ENCODE data around the gene KIF26A. TPM values are rescaled to one million over a fixed set of nuclear protein-coding genes. Genes with fewer than 3 reads are reported as not detected.

The KIF26A gene
- total RNA-seq, 1 donor from 2014 or later = 10.4 TPM

- intact Hi-C loops (cut with DNase I) = no loop called here
- ATAC-seq (no peak), DNase-seq (ENCODE audit: low spot score) (no peak)
These were observed 71.8 kb downstream of the KIF26A start for GRCh38 chr14:104209985-104210816.

DNA sequence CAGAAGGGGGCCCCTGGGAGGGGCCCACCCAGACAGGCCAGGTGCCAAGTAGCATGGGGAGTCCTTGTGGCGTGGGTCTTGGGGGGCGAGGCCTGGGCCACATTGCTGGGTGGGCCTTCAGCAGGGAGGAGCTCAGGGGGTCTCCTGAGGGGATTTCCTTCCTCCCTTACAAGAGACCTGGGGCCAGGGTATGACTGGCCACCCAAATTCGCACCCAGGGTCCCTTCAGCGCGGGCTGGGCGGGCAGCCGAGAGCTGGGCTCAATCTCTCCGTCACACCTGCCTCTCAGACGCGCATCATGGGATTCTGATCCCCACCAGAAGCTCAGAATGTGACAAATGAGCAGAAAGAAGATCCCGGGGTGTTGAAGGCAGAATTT lies 72.4 kb downstream of the KIF26A start:
- no peak for ATAC-seq
- intact Hi-C loops (cut with DNase I) = no loop called here
- no peak for DNase-seq (ENCODE audit: low spot score)

GRCh38 chr14:104211215-104211614 lies 72.8 kb downstream of the KIF26A start:
- intact Hi-C loops (cut with DNase I) = no loop called here
- no peak for ATAC-seq
- DNase-seq (ENCODE audit: low spot score) = no peak

DNA sequence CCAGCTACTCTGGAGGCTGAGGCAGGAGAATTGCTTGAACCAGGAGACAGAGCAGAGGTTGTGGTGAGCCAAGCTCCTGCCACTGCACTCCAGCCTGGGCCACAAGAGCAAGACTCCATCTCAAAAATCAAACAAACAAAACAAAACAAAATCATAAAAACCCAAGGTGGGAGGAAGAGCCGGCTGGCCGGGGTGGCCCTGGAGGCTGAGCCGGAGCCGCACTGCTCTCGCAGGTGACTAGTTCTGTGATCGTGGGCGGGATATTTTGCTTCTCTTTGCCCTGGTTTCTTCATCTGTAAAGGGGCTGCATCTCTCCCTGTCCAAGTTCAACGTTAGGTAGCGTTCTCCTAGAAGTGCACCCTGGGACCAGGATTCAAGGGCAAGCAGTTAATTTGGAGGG lies 73.4 kb downstream of the KIF26A start:
- DNase-seq (ENCODE audit: low spot score) (no peak), ATAC-seq (no peak)
- intact Hi-C loops (cut with DNase I) = no loop called here

DNA sequence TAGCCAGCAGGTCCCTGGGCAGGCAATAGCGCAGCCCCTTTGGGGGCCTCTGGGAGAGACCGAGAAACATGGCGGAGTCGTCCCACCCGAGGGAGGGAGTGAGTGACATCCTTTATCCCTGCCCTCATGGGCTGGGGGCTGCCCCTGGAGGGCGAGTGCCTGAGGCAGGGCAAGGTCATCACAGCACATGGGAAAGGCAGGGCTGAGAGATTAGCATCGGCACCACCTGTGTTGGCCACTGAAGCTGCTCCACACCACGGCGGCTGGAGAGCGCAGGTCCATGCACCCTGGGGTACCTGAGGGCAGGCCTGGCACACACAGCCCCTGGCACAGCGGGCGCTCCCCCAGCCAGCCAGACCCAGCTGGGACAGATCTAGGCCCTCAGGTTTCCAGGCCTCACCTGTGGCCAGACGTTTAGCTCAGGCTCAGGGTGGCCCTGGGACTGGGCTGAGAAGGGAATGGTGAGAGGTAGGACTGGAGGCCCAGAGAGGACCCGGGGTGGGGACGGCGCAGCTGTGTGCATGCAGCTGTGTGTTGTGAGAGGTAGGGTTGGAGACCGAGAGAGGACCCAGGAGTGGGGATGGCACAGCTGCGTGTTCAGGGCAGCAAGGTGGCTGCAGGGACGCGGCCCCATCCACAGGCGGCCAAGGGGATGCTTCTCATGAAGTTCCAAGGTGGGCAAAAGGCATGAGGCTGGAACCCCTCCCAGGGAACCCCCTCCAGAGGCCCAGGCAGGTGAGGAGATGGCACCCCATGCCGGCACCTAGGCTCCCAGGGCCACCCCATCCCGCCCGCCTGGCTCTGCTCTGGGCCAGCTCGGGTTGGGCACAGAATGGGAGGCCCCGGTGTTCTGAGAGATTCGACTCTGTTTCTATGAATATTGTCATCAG lies 74.1 kb downstream of the KIF26A start:
- DNase-seq (ENCODE audit: low spot score) (no peak), ATAC-seq (no peak)
- intact Hi-C loops (cut with DNase I) = no loop called here

DNA sequence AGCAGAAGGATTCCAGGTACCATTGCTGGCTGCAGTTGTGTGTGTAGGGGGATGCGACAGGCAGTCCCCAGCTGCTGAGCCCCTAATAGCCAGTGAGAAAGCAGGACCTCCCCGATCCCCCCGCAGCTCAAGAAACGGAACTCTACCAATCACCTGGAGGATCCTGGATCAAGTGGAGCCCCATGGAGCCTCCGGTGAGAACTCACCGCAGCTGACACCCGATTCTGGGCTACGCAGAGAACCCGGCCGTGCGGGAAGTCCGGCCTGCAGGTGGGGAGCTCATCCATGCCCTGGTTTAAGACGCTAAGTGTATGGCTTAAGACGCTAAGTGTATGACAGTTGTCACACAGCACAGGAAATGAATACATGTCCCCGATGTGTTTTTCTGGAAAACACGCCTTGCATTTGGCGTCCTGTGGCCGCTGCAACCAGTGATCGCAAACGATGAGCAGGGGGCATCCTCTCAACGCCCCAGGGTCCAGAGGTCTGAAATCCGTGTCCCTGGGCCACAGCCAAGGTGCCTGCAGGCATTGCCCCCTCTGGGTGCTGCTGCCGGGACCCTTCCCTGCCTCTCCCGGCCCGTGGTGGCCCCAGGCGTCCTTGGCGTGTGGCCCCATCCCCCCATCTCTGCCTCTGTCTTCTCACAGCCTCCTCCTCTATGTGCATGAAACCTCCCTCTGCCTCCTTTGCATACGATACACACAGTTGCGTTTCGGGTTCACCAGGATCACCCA lies 75.1 kb downstream of the KIF26A start:
- intact Hi-C loops (cut with DNase I) = no loop called here
- no peak for DNase-seq (ENCODE audit: low spot score)
- ATAC-seq = no peak

DNA sequence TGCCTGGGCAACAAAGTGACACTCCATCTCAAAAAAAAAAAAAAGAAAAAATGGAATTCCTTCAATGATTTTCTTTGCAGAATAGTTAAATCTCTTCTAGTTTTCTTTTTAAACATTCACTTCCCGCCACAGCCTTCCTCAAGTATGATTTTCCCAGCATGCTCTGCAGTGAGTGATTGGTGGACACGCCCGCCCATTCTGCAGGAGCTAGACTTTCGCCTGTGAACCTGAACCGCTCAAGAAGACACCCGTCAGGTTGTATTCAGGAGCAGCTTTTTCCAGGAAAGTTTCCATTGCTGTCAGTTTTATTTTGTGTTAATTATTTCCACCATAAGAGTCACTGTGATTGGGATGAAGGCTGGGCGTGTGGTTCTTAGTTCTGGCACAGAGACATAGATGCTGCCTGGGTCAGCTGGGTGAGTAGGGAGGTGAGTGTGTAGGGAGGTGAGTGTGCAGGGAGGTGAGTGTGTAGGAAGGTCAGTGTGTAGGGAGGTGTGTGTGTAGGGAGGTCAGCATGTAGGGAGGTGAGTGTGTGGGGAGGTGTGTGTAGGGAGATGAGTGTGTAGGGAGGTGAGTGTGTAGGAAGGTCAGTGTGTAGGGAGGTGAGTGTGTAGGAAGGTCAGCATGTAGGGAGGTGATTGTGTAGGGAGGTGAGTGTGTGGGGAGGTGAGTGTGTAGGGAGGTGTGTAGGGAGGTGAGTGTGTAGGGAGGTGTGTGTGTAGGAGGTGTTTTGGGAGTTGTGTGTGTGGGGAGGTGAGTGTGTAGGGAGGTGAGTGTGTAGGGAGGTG lies 76.2 kb downstream of the KIF26A start:
- intact Hi-C loops (cut with DNase I) = no loop called here
- no peak for ATAC-seq
- no peak for DNase-seq (ENCODE audit: low spot score)

- ATAC-seq = no peak
- intact Hi-C loops (cut with DNase I) = no loop called here
- no peak for DNase-seq (ENCODE audit: low spot score)
These were observed 77.4 kb downstream of the KIF26A start for GRCh38 chr14:104215706-104216334.

GRCh38 chr14:104216457-104216856 lies 78.1 kb downstream of the KIF26A start:
- intact Hi-C loops (cut with DNase I) = no loop called here
- DNase-seq (ENCODE audit: low spot score) (no peak), ATAC-seq (no peak)

DNA sequence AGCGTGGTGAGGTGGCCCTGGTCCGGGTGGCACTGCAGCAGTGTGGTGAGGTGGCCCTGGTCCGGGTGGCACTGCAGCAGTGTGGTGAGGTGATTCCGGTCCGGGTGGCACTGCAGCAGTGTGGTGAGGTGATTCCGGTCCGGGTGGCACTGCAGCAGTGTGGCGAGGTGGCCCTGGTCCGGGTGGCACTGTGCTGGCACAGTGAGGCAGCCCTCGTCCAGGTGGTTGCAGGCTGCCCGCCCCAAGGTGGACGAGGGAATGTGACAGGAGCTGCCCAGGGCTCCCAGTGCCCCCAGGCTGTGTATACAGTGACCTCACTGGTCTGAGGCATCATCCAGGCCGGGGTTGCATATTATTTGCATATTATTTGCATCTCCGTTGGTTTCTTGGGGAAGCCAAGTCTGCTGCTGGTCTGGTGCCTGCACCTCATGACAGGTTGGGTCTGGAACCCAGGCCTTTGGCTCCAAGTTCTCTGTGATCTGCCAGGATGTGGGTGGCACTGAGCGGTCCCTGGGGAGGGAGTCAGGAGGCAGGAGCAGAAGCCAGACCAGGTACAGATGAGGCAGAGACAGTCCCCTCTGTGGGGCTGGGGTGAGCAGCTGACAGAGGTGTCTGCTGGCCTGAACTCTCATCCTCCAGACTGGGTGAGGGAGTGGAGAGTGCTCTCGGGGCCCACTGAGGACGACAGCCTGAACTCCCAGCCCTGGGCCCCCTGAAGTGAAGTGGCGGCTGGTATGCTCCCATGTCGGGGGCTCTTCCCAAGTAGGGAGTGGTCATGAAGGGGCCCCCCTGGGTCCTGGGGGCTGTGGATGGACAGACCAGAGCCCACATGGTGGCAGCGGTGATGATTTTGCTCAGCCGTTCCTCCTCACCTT lies 79.3 kb downstream of the KIF26A start:
- intact Hi-C loops (cut with DNase I) = no loop called here
- ATAC-seq = no peak
- DNase-seq (ENCODE audit: low spot score) = no peak

GRCh38 chr14:104218361-104219180 lies 80.2 kb downstream of the KIF26A start:
- intact Hi-C loops (cut with DNase I) = no loop called here
- no peak for ATAC-seq
- DNase-seq (ENCODE audit: low spot score) = no peak

DNA sequence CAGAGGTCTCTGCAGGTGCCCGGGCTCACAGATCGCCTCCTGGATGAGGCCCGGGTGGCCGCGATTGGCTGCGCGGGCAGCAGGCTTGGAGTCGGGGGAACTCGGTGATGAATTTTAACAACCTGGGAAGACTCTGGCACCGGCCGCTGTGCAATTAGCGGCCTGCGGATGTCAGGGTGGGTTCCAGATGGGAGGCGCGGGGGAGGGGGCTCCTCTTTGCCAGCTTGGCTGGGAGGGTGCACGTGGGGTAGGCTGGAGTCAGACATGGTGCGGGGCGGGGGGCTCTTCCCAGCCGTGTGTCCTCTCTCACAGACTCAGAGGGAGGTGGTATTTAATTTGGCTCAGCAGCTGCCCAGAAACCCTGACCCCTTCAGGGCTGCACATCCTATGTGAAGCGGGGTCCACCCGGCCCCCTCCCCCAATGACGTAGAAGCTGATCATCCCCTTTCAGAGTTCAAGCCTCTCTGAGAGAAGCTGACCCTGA lies 81.4 kb downstream of the KIF26A start:
- ATAC-seq (no peak), DNase-seq (ENCODE audit: low spot score) (no peak)
- intact Hi-C loops (cut with DNase I) = no loop called here

DNA sequence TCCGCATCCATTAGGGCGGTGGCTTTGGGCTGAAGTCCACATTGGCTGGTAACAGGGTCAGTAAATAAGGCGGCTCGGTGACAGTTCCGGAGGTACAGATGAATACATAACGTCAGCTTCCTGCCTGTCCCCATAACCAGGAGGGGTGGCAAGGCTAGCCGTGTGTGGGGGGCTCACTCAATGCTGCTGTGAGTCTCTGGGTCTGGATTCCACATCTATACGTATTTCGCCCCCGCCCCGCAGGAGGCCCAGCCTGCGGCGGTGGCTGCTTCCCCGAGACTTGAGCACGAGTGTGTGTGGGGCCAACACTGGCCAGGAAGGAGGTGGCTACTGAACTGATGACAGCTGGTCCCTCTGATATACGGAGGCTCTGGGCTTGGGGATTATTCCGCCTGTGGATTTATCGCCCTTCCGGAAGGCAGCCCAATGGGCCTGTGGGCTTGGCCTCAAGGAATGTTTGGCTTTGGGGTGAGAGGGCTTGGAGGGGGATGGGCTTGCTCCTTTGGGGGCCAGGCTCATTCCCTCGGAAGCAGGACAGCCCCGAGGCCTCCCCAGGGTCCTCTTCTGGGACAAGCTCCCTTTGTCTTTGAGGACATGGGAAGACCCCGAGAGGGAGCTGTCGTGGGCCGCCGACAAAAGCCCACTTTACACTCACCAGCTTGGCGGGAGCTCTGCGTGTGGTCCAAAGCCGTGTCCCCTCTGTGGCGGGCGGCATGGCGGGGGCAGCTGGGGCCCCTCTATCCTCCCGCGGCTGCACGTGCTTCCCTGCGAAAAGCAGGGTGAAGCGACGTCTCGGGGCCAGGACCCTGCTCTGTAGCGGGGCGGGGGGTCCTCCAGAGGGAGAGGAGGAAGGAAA lies 82.1 kb downstream of the KIF26A start:
- no peak for ATAC-seq
- intact Hi-C loops (cut with DNase I) = no loop called here
- DNase-seq (ENCODE audit: low spot score) = no peak

GRCh38 chr14:104221071-104221625 lies 82.8 kb downstream of the KIF26A start:
- intact Hi-C loops (cut with DNase I) = no loop called here
- DNase-seq (ENCODE audit: low spot score) (no peak), ATAC-seq (no peak)

DNA sequence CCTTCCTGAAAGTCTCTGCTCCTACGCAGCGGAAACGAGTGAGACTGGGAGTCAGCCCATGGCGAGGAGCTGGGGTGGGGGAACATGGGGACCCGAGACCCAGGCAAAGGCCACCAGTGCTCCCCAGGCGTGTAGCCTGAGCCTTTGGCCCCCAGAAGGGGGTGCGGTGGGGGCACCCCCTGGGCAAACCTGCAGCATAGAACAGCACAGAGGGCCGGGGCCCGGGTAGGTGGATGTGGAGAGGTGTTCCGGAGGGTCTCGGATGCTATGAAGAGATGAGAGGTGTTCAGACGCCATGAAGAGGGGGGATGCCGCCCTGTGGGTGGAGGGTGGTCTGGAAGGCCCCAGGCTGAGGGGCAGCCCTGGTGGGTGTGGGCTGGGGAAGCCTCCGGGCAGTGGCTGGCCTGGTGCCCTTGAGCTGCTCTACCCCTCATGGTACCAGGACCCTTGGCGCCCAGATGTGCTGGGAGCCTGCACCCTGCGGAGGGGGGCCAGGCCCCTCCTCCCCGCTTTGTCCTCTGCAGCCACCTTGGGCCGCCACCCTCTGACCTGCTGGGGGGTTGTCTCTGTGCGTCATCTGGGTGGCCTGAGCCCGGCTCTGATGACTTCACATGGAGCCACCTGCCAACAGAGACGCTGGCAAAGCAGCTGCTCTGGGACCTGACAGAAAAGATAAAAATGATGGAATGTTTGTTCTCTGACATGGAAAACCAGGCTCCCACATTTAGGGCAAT lies 83.4 kb downstream of the KIF26A start:
- intact Hi-C loops (cut with DNase I) = no loop called here
- ATAC-seq (no peak), DNase-seq (ENCODE audit: low spot score) (no peak)

All from sciatic nerve (tissue), 2 donors.